NCI-H2171 treated with DMSO at 0.1 percent for 48 hours (cell line): ENCODE data around the gene PDE3B.
A peak's percentile ranks its signal among the peaks of the same experiment; 100 is the strongest.
"Not testable (repeated sequence)": the region's sequence is repeated elsewhere in the genome, so short reads cannot be mapped to it uniquely, and the experiment has no call there.

Experiments
- DNase-seq: peaks from one replicate; lab custom pipeline; 2025; lab: John Stamatoyannopoulos, UW

The PDE3B gene

DNA sequence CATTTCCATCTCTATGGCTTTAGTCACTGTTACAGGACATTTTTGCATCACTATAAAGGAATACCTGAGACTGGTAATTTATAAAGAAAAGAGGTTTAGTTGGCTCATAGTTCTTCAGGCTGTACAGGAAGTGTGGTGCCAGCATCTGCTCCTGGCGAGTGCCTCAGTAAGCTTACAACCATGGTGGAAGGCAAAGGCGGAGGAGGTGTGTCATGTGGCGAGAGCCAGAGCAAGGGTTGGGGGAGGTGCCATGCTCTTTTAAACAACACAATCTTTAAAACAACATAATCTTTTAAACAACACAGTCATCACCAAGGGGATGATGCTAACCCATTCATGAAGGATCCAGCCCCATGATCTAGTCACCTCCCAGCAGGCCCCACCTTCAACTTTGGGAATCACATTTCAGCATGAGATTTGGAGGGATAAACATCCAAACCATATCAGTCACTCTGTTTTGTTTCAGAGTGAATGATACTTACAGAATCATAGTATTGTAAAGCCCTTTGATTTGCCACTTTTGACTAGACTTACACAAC is 103.3 kb downstream of the PDE3B start:
- no peak for DNase-seq

DNA sequence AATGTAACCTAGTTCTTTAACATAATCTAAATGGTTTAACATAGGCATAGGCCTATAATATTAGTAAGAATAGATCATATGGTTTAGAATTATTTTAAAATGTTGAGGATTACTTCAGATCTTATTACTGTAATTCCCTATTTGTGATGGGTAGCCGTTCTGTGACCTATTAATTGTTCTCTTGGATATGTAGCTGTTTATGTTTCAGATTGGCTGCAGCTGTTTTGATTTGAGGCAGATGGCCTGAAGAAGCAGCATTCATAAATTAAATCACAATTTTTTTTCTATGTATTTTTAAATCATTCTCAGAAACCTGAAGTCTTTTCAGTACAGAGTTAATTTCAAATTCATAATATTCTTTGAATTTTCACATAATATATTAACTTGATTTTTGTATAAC is 104.5 kb downstream of the PDE3B start:
- no peak for DNase-seq

DNA sequence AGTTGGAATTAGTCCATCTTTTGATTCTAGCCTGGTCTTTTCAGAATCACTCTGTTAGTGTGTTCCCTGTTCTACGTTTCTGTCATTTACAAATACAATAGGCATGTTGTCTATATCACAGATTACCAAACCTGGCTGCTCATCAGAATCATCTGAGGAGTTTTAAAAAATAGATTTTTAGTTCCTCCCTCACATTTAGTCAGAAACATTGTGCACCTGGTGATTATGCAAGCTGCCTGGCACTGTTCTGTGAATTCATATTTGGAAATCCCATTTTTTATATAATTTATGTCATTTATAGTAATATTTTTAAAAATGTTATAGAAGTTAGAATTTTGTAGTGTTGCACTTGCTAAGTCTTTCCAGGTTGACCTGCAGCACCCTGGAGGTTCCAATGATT is 107.3 kb downstream of the PDE3B start:
- no peak for DNase-seq

DNA sequence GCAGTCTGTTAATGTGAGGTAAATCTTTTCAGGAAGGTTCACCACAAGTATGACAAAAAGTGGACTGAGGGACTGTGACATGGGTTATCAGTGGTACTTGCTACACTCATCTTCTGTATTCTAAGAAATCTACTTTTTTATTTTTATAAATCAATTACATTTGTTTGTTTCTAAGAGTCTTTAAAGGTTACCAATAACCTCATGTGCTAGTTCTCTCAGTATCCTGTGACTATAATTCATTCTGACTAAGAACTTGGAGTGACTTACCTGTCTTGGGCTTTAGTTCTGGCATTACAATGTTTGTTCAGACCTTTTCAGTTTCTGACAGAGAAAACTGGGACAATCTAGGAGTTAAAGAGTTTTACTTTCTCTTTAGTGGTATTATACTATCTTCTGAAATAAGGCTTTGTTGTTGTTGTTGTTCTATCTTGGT is 108.4 kb downstream of the PDE3B start:
- DNase-seq = no peak

DNA sequence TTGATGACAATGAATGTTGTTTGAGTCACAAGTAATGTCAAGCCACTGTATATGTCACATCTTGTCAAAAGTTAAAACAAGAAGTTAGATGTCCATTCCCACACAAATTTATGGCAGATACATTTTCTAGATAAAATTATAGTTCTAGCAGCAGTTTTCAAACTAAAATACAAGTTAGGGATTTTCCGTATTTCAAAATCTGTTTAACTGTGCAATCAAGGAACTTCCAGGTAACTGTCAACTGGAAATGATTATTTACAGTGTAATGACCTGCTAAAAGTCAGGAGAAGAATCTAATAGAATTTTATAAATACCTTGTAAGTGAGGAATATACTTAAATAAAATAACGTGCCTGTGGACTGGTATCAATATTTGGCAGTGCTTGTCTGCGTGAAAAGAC is 111.5 kb downstream of the PDE3B start:
- no peak for DNase-seq

DNA sequence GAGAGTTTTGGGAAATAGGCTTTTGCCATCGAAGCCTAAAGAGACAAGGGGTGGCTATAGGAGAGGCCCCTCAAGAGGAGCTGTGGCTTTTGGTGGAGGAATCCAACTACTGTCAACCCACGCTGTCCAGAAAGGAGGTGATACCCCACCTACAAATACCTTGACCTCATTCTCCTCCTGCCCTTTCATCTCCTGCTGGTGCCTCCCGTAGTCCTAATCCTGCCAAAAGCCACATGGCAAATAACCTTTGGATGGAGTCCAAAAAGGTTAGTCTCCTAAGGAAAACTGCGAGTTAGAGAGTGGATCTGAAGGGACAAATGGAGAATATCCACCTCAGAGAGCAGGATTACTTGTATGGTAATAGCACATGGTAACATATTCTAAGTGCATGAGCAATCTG is 112.7 kb downstream of the PDE3B start:
- DNase-seq = no peak

DNA sequence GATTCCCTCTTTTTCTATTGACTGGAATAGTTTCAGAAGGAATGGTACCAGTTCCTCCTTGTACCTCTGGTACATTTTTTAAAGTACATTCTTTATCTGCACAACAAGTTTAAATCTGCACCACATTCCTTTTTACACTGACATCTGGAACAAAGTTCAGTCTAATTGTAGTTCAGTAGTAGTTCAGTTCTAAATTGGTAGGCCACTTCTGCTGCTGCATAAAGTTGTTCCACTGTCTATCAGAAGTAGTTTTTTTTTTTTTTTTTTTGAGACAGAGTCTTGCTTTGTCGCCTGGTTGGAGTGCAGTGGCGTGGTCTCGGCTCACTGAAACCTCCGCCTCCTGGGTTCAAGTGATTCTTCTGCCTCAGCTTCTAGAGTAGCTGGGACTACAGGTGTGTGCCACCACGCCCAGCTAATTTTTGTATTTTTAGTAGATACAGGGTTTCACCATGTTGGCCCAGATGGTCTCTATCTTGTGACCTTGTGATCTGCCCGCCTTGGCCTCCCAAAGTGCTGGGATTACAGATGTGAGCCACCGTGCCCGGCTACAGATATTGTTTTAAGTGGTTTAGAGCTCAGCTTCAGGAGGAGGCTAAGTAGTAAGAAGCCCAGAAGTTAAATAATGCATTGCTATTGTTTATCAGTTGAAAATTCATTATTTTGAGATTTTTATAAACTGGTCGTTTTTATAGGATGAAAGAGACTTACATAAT is 115.9 kb downstream of the PDE3B start:
- DNase-seq = not testable (repeated sequence)

DNA sequence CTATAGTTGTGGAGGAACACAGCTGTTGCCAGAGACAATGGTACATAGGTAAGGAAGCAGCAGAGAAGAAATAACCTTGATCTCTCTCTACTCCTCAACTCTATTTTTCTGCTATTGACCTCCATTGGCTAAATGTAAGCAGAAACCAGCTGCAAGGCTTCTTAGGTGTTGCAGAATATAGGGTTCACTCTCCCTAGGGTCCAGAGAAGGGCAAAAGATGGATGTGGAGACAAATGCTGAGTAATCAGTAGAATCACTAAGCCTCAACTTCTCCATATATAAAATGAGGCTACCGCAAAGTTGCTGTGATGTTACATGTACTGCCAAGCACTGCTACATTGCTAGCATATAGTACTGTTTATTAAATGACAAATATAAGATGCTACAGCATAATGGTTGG is 120.6 kb downstream of the PDE3B start:
- no peak for DNase-seq

DNA sequence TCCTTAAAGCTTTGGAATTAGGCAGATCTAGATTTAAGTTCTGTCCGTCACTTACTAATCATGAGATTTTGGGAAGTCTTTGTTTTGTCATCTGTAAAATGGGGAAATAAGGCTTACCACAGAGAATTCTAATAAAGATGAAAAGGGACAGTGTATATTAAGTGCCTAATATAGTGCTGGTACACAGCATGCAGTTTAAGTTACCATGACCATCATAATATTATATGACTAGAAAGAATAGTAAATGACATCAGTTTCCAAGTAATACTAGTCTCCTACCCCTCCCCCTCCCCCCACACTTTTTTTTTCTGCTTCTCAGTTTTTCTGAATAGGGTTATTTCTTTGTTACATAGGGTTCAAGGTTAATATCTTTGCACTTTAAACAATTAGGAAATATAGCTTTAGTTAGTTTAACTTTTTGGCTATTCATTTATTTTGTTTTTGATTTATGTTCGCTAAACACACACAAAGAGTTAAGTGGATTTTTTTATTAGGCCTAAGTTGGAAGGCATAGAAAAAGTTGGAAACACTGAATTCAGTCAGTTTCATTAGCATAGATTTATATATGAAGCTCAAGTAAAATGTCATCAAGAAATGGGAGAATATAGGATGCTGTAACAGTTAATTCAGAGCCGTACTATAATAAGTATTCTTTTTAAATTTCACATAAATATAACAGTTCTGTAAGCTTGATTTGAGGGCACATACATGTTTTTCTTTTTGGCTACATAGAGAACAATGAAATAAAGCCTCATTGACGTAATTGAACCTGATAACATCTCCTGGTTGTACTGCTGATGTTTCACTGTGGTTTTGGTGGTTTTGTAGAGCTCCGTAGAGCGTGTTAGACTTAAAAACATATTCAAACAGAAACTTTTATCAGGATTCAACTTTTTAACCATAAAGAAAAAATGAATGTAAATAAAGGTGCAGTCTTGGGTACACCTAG is 121.2 kb downstream of the PDE3B start:
- DNase-seq = no peak

DNA sequence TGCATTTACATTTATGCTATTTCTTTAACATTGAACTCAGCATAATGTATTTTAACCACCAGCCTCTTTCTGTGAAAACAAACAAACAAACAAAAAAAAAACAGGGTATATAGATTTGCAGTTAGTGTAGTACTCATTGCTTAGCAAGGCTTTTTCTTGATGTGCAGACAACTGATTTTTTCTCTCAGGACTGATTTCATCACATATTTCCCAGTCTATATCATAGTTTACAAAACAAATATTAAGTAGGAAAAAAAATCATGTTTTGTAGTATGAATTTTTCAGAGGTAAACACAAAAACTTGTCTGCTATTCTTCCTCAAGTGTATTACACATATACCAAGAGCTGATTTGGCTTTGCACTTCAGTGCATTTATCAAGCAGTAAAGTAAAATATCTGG is 123.0 kb downstream of the PDE3B start:
- no peak for DNase-seq

DNA sequence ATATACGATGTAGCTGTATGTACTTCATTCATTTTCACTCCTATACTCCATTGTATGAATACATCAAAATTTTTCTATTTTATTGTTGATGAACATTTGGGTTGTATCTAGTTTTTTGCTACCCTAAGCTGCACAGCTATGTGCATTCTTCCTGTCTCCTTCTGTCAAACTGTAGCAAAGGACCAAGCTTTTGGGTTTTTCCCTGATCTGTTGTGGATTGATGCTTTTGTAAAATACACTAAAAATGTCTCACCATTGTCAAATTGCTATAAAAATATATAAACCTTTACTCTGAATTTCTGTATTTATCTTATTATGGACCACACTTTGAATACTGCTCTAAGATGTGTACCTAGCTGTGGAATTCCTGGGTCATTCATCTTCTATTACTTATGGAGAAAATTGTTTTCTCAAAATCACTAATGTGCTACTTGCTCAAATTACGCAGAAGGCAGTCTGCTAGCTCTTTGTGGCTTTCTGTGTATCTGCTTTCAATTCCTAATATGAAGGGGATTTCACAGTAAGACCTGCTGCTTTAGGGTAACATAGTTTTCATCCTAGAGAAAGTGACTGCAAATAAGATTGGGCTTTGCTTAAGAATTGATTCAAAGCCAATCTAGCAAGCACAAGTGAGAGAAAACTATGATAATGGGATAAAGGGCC is 125.1 kb downstream of the PDE3B start:
- DNase-seq = no peak

DNA sequence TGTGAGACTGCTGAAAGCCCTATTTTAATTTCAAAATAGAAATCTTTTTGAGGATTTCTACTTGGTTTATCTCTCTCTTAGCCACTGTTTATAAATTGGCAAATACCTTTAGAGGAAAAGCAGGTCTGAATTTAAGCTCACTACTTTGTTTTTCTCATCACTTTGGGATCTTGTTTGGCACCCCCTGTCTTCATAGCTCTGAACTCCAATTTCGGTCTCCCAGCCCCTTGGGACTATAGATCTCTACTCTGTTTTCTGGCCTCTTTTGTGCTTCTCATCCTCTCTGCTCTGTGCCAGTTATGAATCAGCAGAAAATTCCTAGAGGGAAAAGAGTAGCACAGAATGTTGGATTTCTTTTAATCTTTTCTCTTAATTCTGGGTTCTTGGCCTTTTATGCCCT is 130.2 kb downstream of the PDE3B start:
- peak; percentile 0 for DNase-seq

DNA sequence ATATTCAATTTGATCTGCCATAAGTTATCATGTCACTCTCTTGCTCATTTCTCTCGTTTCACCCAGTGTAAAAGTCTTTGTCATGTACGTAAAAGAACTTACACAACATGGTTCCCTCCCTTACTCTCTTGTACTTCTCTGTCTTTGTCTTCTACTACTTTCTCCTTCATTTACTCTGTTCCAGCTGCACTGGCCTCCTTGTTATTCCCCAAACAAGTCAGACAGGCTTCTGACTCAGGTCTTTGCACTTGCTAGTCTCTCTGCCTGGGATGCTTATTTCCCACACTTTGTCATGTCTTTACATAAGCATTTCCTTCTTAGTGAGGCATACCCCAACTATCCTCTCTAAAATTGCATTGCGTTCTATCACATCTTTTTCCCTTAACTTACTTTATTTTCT is 131.1 kb downstream of the PDE3B start:
- no peak for DNase-seq

DNA sequence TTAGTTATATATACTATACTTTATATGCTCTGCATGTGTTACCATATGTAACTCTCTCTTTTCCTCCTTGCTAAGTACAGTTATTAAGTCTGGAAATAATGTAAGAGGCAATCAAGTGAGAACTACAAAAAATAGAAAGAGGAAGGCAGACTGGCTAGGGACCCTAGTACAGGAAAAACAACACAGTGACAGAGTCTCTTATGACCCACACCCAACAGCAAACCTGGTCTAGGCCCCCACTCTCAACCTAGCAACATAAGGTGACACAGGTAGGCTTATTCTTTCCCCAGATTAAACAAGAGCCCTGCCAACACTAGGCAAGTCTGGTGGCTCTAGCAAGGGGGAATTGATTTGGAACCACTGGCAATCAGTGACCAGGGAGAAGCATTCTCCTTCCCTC is 132.3 kb downstream of the PDE3B start:
- no peak for DNase-seq

DNA sequence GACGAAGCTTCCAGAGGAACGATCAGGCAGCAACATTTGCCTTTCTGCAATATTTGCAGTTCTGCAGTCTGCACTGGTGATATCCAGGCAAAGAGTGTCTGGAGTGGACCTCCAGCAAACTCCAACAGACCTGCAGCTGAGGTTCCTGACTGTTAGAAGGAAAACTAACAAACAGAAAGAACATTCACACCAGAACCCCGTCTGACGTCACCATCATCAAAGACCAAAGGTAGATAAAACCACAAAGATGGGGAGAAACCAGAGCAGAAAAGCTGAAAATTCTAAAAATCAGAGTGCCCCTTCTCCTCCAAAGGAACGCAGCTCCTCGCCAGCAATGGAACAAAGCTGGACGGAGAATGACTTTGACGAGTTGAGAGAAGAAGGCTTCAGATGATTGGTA is 134.9 kb downstream of the PDE3B start:
- not testable (repeated sequence) for DNase-seq

DNA sequence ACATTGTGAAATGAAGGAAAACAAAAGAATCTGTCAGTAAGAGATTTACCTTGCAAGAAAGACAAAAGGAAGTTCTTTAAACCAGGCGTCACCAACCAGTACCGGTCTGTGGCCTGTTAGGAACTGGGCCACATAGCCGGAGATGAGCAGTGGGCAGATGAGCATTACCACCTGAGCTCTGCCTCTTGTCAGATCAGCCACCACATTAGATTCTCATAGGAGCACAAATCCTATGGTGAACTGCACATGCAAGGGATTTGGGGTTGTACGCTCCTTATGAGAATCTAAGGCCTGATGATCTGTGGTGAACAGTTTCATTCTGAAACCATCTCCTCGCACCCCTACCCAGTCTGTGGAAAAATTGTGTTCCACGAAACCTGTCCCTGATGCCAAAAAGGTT is 140.2 kb downstream of the PDE3B start:
- no peak for DNase-seq

DNA sequence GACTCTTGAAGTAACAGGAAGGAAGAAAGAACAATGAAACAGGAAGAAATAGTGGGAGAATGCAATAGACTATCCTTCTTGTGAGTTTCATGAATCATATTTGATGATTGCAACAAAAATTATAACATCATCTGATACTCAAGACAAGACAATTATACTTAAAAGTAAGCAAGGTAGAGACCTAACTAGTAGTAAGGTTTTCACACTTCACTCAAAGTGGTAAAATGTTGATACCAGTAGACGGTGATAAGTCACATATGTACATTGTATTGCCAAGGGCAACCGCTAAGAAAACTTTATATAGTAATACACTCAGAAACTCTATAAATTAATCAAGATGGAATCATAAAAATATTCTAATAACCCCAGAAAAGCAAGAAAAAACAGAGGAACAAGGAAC is 140.6 kb downstream of the PDE3B start:
- no peak for DNase-seq

DNA sequence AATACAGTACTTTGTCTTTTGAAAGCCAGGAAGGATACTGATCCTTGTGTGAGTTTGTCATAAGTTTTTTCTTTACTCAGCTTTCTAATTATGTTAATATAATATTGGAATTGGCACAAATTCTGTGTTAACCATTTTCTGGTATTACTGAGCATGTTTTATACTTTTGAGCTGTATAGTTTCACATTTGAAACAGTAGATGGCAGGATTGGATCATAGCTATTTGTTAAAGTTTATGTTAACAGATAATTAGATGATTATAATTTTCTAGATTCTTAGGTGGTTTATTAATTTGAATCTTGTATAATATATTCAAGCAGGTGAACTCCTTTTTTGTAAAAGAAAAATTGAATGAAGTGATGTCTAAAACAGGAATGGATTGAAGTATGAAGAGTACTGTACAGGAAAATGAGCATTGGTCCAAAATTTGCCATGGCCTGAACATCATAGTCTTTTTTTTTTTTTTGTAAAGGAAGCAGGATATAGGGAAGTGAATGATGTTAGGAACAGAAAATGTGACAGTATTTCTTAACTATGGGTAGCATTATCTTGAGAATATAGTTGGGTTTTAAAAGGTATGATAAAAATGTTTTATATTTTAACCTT is 146.4 kb downstream of the PDE3B start:
- peak; percentile 0 for DNase-seq

DNA sequence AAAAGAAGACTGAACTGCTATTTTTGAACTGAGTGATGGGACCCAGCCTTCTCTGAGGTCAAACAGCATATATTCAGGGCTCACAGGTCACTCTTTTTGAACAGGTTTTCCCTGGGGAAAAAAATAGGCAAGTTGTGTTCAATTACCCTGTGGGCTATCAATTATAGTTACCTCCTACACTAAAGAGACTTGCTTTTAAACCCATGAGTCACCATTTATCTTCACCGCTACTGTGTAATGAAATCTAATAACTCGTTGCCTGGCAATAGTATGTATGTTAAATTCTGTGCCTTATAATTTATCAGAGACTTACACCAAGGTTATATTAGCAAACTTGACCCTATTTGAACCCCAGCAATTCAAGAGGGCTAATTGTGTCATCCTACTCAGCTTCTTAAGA is 149.9 kb downstream of the PDE3B start:
- no peak for DNase-seq

DNA sequence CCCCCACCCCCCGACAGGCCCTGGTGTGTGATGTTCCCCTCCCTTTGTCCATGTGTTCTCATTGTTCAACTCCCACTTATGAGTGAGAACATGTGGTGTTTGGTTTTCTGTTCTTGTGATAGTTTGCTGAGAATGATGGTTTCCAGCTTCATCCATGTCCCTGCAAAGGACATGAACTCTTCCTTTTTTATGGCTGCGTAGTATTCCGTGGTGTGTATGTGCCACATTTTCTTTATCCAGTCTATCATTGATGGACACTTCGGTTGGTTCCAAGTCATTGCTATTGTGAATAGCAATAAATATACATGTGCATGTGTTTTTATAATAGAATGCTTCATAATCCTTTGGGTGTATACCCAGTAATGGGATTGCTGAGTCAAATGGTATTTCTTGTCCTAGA is 152.4 kb downstream of the PDE3B start:
- DNase-seq = not testable (repeated sequence)

DNA sequence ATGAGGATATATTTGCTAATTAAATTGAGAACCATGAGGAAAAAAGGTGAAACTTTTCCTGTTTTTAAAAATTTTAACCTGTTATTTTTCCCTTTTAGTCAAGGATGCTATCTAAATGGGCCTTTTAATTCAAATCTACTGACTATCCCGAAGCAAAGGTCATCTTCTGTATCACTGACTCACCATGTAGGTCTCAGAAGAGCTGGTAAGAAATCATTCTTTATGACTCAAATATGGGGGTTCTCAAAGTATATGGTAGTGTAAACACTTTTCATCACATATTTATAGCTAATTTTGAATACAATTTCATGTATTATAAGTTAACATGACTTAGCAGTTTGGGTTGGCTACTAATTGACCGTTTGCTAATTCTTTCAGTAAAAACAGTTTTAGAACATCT is 160.2 kb downstream of the PDE3B start:
- no peak for DNase-seq

DNA sequence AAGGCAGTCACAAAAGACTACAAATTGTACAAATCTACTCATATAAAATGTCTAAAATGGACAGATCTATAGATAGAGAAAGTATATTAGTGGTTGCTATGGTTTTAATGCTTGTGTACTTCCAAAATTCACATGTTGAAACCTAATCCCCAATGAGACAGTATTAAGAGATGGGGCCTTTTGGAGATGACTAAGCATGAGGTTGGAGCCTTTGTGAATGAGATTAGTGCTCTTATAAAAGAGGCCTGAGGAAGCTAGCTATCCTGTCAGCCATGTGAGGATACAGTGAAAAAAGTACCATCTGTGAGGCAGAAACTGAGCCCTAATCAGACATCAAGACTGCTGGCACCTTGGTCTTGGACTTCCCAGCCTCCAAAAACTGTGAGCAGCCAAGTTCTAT is 165.9 kb downstream of the PDE3B start:
- no peak for DNase-seq
